ENCODE results near the gene RPS6KB2.

RPS6KB2 gene

GRCh38 chr11:67392183-67392715 lies 36.0 kb upstream of the RPS6KB2 start:
- 20% methylated on average over 25 of the region's 31 CpGs for WGBS (ENCODE audit: insufficient coverage)
- POLR2A ChIA-PET = interaction anchor here (0.9 to 2.3 kb wide), 3 partner anchors 9 to 73 kb away, joined by 3 to 8 read pairs (median 8); partner anchors contain the start of genes PPP1CA and TBC1D10C
- DNase-seq = no peak
- H3K4me1 ChIP-seq (ENCODE audit: control extremely low read depth in 1 of 4, control insufficient read depth in 4 of 4, insufficient read depth in 4 of 4, low read length in 3 of 4) = peaks cover 3 to 48% (median 29%) of the 10 kb centered on the region in 4 experiments
- H3K9me3 ChIP-seq (ENCODE audit: control extremely low read depth in 1 of 5, control insufficient read depth in 4 of 5, insufficient read depth in 2 of 5, low read depth in 1 of 5, low read length in 4 of 5) = no peaks in the 10 kb centered on the region
- H3K27ac ChIP-seq (ENCODE audit: insufficient read depth in 1 of 2, low read depth in 1 of 2, low read length in 2 of 2, poor library complexity in 1 of 2, severe bottlenecking in 2 of 2) = peak overlapping the region in 1 of 2 experiments; percentile 66
- CTCF ChIA-PET = interaction anchor here (0.6 to 25.8 kb wide), 7 partner anchors 10 to 98 kb away, joined by 3 to 892 read pairs (median 3); partner anchors contain the start of genes POLD4, PPP1CA and TBC1D10C
- peak overlapping the region; percentile 43 to 90 (median 74) for H3K4me3 ChIP-seq (ENCODE audit: control insufficient read depth in 1 of 7, extremely low read depth in 1 of 7, insufficient read depth in 4 of 7, low read depth in 2 of 7, low read length in 6 of 7)
- no peaks in the 10 kb centered on the region for H3K27me3 ChIP-seq (replicated peaks in 2 of 5; ENCODE audit: control insufficient read depth in 4 of 5, insufficient read depth in 5 of 5, low read length in 4 of 5)
- H3K36me3 ChIP-seq (ENCODE audit: control insufficient read depth in 4 of 4, insufficient read depth in 4 of 4, low read length in 3 of 4) = peaks cover 2 to 35% (median 13%) of the 10 kb centered on the region in 4 experiments

DNA sequence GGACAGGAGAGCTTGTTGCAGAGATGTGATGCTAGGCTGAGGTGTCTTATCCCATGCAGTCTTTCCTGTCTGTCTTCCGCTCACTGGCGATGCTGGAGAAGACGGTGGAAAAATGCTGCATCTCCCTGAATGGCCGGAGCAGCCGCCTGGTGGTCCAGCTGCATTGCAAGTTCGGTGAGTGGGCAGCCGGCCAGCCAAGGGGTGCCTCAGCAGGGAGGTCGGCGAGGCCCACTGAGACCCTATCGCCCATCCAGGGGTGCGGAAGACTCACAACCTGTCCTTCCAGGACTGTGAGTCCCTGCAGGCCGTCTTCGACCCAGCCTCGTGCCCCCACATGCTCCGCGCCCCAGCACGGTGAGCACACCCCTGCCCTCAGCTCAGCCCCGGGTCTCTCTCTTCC lies 34.9 kb upstream of the RPS6KB2 start:
- ChIA-PET POLR2A (interaction anchor here (1.0 kb wide), 1 partner anchor 8 kb away, joined by 4 read pairs; the partner anchor contains the start of gene PPP1CA), CTCF (interaction anchor here (25.8 kb wide), 1 partner anchor 35 kb away, joined by 892 read pairs; the partner anchor contains the start of gene POLD4)
- peaks cover 2 to 47% (median 23%) of the 10 kb centered on the region in 4 experiments for H3K36me3 ChIP-seq (ENCODE audit: control insufficient read depth in 4 of 4, insufficient read depth in 4 of 4, low read length in 3 of 4)
- peaks cover 3 to 59% (median 38%) of the 10 kb centered on the region in 4 experiments for H3K4me1 ChIP-seq (ENCODE audit: control extremely low read depth in 1 of 4, control insufficient read depth in 4 of 4, insufficient read depth in 4 of 4, low read length in 3 of 4)
- no peak for DNase-seq
- H3K27me3 ChIP-seq (replicated peaks in 2 of 5; ENCODE audit: control insufficient read depth in 4 of 5, insufficient read depth in 5 of 5, low read length in 4 of 5) = no peaks in the 10 kb centered on the region
- WGBS (ENCODE audit: insufficient coverage) = 96% methylated on average over 18 of the region's 18 CpGs
- no peak overlapping the region for H3K27ac ChIP-seq (ENCODE audit: insufficient read depth in 1 of 2, low read depth in 1 of 2, low read length in 2 of 2, poor library complexity in 1 of 2, severe bottlenecking in 2 of 2)
- H3K9me3 ChIP-seq (ENCODE audit: control extremely low read depth in 1 of 5, control insufficient read depth in 4 of 5, insufficient read depth in 2 of 5, low read depth in 1 of 5, low read length in 4 of 5) = no peaks in the 10 kb centered on the region
- H3K4me3 ChIP-seq (ENCODE audit: control insufficient read depth in 1 of 7, extremely low read depth in 1 of 7, insufficient read depth in 4 of 7, low read depth in 2 of 7, low read length in 6 of 7) = no peak overlapping the region

GRCh38 chr11:67393990-67394389 lies 34.3 kb upstream of the RPS6KB2 start:
- ChIA-PET POLR2A (interaction anchor here (0.6 kb wide), 1 partner anchor 11 kb away, joined by 5 read pairs; no protein-coding TSS in a partner anchor), CTCF (interaction anchor here (1.3 to 25.8 kb wide), 2 partner anchors 11 to 36 kb away, joined by 5 to 892 read pairs; partner anchors contain the start of gene POLD4)
- H3K27ac ChIP-seq (ENCODE audit: insufficient read depth in 1 of 2, low read depth in 1 of 2, low read length in 2 of 2, poor library complexity in 1 of 2, severe bottlenecking in 2 of 2) = no peak overlapping the region
- WGBS (ENCODE audit: insufficient coverage) = 98% methylated on average over 5 of the region's 5 CpGs
- peaks cover 3 to 52% (median 29%) of the 10 kb centered on the region in 4 experiments for H3K36me3 ChIP-seq (ENCODE audit: control insufficient read depth in 4 of 4, insufficient read depth in 4 of 4, low read length in 3 of 4)
- H3K9me3 ChIP-seq (ENCODE audit: control extremely low read depth in 1 of 5, control insufficient read depth in 4 of 5, insufficient read depth in 2 of 5, low read depth in 1 of 5, low read length in 4 of 5) = no peaks in the 10 kb centered on the region
- no peak overlapping the region for H3K4me3 ChIP-seq (ENCODE audit: control insufficient read depth in 1 of 7, extremely low read depth in 1 of 7, insufficient read depth in 4 of 7, low read depth in 2 of 7, low read length in 6 of 7)
- H3K27me3 ChIP-seq (replicated peaks in 2 of 5; ENCODE audit: control insufficient read depth in 4 of 5, insufficient read depth in 5 of 5, low read length in 4 of 5) = no peaks in the 10 kb centered on the region
- peaks cover 3 to 64% (median 39%) of the 10 kb centered on the region in 4 experiments for H3K4me1 ChIP-seq (ENCODE audit: control extremely low read depth in 1 of 4, control insufficient read depth in 4 of 4, insufficient read depth in 4 of 4, low read length in 3 of 4)
- DNase-seq = no peak

GRCh38 chr11:67395555-67396258 lies 32.6 kb upstream of the RPS6KB2 start:
- Histone ChIP-seq H3K27me3 (replicated peaks in 2 of 5; ENCODE audit: control insufficient read depth in 4 of 5, insufficient read depth in 5 of 5, low read length in 4 of 5) (no peaks in the 10 kb centered on the region), H3K9me3 (ENCODE audit: control extremely low read depth in 1 of 5, control insufficient read depth in 4 of 5, insufficient read depth in 2 of 5, low read depth in 1 of 5, low read length in 4 of 5) (no peaks in the 10 kb centered on the region), H3K4me3 (ENCODE audit: control insufficient read depth in 1 of 7, extremely low read depth in 1 of 7, insufficient read depth in 4 of 7, low read depth in 2 of 7, low read length in 6 of 7) (no peak overlapping the region), H3K36me3 (ENCODE audit: control insufficient read depth in 4 of 4, insufficient read depth in 4 of 4, low read length in 3 of 4) (peaks cover 5 to 66% (median 41%) of the 10 kb centered on the region in 4 experiments), H3K27ac (ENCODE audit: insufficient read depth in 1 of 2, low read depth in 1 of 2, low read length in 2 of 2, poor library complexity in 1 of 2, severe bottlenecking in 2 of 2) (no peak overlapping the region), H3K4me1 (ENCODE audit: control extremely low read depth in 1 of 4, control insufficient read depth in 4 of 4, insufficient read depth in 4 of 4, low read length in 3 of 4) (peaks cover 1 to 70% (median 49%) of the 10 kb centered on the region in 4 experiments)
- ChIA-PET CTCF (interaction anchor here (0.8 to 1.7 kb wide), 7 partner anchors 9 to 69 kb away, joined by 3 to 6 read pairs (median 3); no protein-coding TSS in a partner anchor), POLR2A (no interaction called here)
- no peak for DNase-seq
- 98% methylated on average over 16 of the region's 19 CpGs for WGBS (ENCODE audit: insufficient coverage)

DNA sequence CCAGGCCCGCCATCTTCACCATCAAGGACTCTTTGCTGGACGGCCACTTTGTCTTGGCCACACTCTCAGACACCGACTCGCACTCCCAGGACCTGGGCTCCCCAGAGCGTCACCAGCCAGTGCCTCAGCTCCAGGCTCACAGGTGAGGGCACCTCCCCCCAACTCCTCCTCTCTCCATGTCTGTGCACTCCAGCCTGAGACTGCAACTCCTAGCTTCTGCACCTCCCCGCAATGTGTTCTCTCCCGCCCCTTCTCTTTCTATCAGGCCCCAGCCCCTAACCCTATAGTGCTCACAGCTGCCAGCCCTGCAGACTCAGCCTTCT lies 32.1 kb upstream of the RPS6KB2 start:
- 98% methylated on average over 6 of the region's 7 CpGs for WGBS (ENCODE audit: insufficient coverage)
- no peaks in the 10 kb centered on the region for H3K27me3 ChIP-seq (replicated peaks in 2 of 5; ENCODE audit: control insufficient read depth in 4 of 5, insufficient read depth in 5 of 5, low read length in 4 of 5)
- peaks cover 5 to 66% (median 41%) of the 10 kb centered on the region in 4 experiments for H3K36me3 ChIP-seq (ENCODE audit: control insufficient read depth in 4 of 4, insufficient read depth in 4 of 4, low read length in 3 of 4)
- no peaks in the 10 kb centered on the region for H3K9me3 ChIP-seq (ENCODE audit: control extremely low read depth in 1 of 5, control insufficient read depth in 4 of 5, insufficient read depth in 2 of 5, low read depth in 1 of 5, low read length in 4 of 5)
- DNase-seq = no peak
- H3K4me1 ChIP-seq (ENCODE audit: control extremely low read depth in 1 of 4, control insufficient read depth in 4 of 4, insufficient read depth in 4 of 4, low read length in 3 of 4) = peaks cover 0 to 70% (median 49%) of the 10 kb centered on the region in 4 experiments
- CTCF ChIA-PET = interaction anchor here (0.8 to 1.7 kb wide), 8 partner anchors 10 to 69 kb away, joined by 3 to 6 read pairs (median 3); partner anchors contain the start of gene CLCF1
- H3K4me3 ChIP-seq (ENCODE audit: control insufficient read depth in 1 of 7, extremely low read depth in 1 of 7, insufficient read depth in 4 of 7, low read depth in 2 of 7, low read length in 6 of 7) = peak overlapping the region in 1 of 7 experiments; percentile 53
- POLR2A ChIA-PET = interaction anchor here (0.9 kb wide), 1 partner anchor 24 kb away, joined by 4 read pairs; no protein-coding TSS in a partner anchor
- H3K27ac ChIP-seq (ENCODE audit: insufficient read depth in 1 of 2, low read depth in 1 of 2, low read length in 2 of 2, poor library complexity in 1 of 2, severe bottlenecking in 2 of 2) = no peak overlapping the region

DNA sequence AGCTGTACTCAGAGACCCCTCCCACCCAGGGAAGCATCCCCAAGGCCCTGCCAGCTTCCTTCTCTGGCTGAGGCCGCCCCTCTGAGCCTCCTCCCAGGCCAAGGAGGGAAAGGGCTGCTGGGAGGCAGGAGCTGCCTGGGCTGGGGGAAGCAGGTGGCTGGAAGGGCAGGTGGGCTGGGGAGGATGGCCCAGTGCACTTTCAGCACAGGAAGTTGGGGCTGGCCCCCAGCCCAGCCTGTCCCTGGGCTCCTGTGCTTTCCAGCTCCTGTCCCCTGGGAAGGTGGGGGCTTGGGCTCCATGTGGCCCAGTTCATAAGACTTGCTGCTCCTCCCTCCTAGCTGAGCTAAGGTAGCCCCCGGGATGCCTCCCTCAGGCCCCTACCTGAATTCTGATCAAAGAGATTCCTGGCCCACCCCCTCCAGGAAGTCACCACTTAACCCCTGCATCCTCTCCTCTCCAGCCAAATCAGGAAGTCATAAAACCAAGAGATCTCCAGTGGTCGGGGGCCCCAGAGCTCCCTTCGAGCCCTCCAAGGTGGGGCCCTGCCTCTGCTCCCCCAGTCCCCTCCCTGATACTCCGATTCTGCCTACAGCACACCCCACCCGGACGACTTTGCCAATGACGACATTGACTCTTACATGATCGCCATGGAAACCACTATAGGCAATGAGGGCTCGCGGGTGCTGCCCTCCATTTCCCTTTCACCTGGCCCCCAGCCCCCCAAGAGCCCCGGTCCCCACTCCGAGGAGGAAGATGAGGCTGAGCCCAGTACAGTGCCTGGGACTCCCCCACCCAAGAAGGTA lies 31.5 kb upstream of the RPS6KB2 start:
- DNase-seq = peak in 2 of 3 donors; percentile 58 to 61
- peaks cover 0 to 67% (median 46%) of the 10 kb centered on the region in 4 experiments for H3K4me1 ChIP-seq (ENCODE audit: control extremely low read depth in 1 of 4, control insufficient read depth in 4 of 4, insufficient read depth in 4 of 4, low read length in 3 of 4)
- peaks cover 5 to 66% (median 41%) of the 10 kb centered on the region in 4 experiments for H3K36me3 ChIP-seq (ENCODE audit: control insufficient read depth in 4 of 4, insufficient read depth in 4 of 4, low read length in 3 of 4)
- peak overlapping the region in 1 of 2 experiments; percentile 61 for H3K27ac ChIP-seq (ENCODE audit: insufficient read depth in 1 of 2, low read depth in 1 of 2, low read length in 2 of 2, poor library complexity in 1 of 2, severe bottlenecking in 2 of 2)
- no peaks in the 10 kb centered on the region for H3K9me3 ChIP-seq (ENCODE audit: control extremely low read depth in 1 of 5, control insufficient read depth in 4 of 5, insufficient read depth in 2 of 5, low read depth in 1 of 5, low read length in 4 of 5)
- H3K4me3 ChIP-seq (ENCODE audit: control insufficient read depth in 1 of 7, extremely low read depth in 1 of 7, insufficient read depth in 4 of 7, low read depth in 2 of 7, low read length in 6 of 7) = peak overlapping the region in 4 of 7 experiments; percentile 6 to 53 (median 32)
- 4% methylated on average over 6 of the region's 13 CpGs for WGBS (ENCODE audit: insufficient coverage)
- H3K27me3 ChIP-seq (replicated peaks in 2 of 5; ENCODE audit: control insufficient read depth in 4 of 5, insufficient read depth in 5 of 5, low read length in 4 of 5) = no peaks in the 10 kb centered on the region
- ChIA-PET CTCF (interaction anchor here (0.8 to 1.7 kb wide), 9 partner anchors 10 to 68 kb away, joined by 3 to 6 read pairs (median 3); partner anchors contain the start of gene CLCF1), POLR2A (interaction anchor here (0.9 to 1.2 kb wide), 2 partner anchors 23 to 40 kb away, joined by 3 to 4 read pairs; no protein-coding TSS in a partner anchor)

Data from common myeloid progenitor, CD34-positive (primary cell).